Fibroblast of lung (primary cell): ENCODE measurements around the gene CFAP45. TPM values are rescaled to one million over a fixed set of nuclear protein-coding genes. Genes with fewer than 3 reads are reported as not detected.

ENCODE experiments used
- DNase-seq, 2 donors: peaks; one replicate each; pipeline versions ENCODE4 v3.0.0 to v3.0.0-alpha.2; 2010; ENCODE audit warnings: low read depth in 2 of 2
- H2AFZ ChIP-seq: 2 replicates; pipeline ENCODE4 v1.5.1; 2012; ENCODE audit warnings: low read length, control low read depth, inconsistent platforms
- H3K27ac ChIP-seq: 2 replicates; pipeline ENCODE4 v1.5.1; 2011; ENCODE audit warnings: low read length, control low read depth; ENCODE audit not compliant: insufficient read depth
- H3K27me3 ChIP-seq: 2 replicates; pipeline ENCODE4 v1.5.1; 2011; ENCODE audit warnings: mild to moderate bottlenecking, low read length; ENCODE audit not compliant: control insufficient read depth, insufficient read depth
- H3K36me3 ChIP-seq: 2 replicates; pipeline ENCODE4 v1.5.1; 2011; ENCODE audit warnings: low read length; ENCODE audit not compliant: control insufficient read depth, insufficient read depth
- H3K4me1 ChIP-seq: 2 replicates; pipeline ENCODE4 v1.5.1; 2011; ENCODE audit warnings: low read length; ENCODE audit not compliant: control insufficient read depth, insufficient read depth; ENCODE audit errors: extremely low read depth
- H3K4me2 ChIP-seq: 2 replicates; pipeline ENCODE4 v1.5.1; 2011; ENCODE audit warnings: low read length, control low read depth; ENCODE audit not compliant: insufficient read depth; ENCODE audit errors: extremely low read depth
- H3K4me3 ChIP-seq, 4 experiments: fragments of 200-600 bp in 1 of 4; sonication (generic) in 1 of 4; replicated peaks in 1 of 4; 2 replicates each; pipeline ENCODE4 v1.5.1; 2011 to 2016; ENCODE audit warnings: low read length in 4 of 4, low read depth in 3 of 4, mild to moderate bottlenecking in 3 of 4, control low read depth in 2 of 4, inconsistent platforms in 1 of 4, mixed read lengths in 1 of 4; ENCODE audit not compliant: insufficient read depth in 1 of 4; ENCODE audit errors: control extremely low read depth in 1 of 4
- H3K79me2 ChIP-seq: 2 replicates; pipeline ENCODE4 v1.5.1; 2012; ENCODE audit warnings: mild to moderate bottlenecking, low read length, inconsistent platforms; ENCODE audit not compliant: control insufficient read depth, insufficient read depth
- H3K9ac ChIP-seq: 2 replicates; pipeline ENCODE4 v1.5.1; 2011; ENCODE audit warnings: mild to moderate bottlenecking, low read length, control low read depth; ENCODE audit not compliant: insufficient read depth
- H3K9me3 ChIP-seq: 2 replicates; pipeline ENCODE4 v1.5.1; 2012; ENCODE audit warnings: low read depth, low read length; ENCODE audit not compliant: control insufficient read depth, insufficient read depth
- H4K20me1 ChIP-seq: 2 replicates; pipeline ENCODE4 v1.5.1; 2011; ENCODE audit warnings: low read length; ENCODE audit not compliant: control insufficient read depth, insufficient read depth; ENCODE audit errors: extremely low read depth
- EZH2 ChIP-seq: IDR thresholded peaks from 2 replicates; pipeline ENCODE4 v1.5.1; 2012; ENCODE audit warnings: low read length, control low read depth, mild to moderate bottlenecking; ENCODE audit errors: missing control alignments
- polyA plus RNA-seq, 2 donors: library from polyadenylated mRNA; depleted of rRNA in 1 of 2; stranded (reverse) in 1 of 2; unstranded in 1 of 2; fragments of >200 nt; gene quantifications; 2 replicates each; pipeline ENCODE4 v1.2.1, GENCODE V29; 2011 to 2012; ENCODE audit warnings: missing spikeins in 1 of 2
- total RNA-seq: library from RNA; depleted of rRNA; stranded (reverse); fragments of >200 nt; gene quantifications from 2 replicates; pipeline ENCODE4 v1.2.1, GENCODE V29; 2014
- TF ChIP-seq, protein P1 (sequence below), 2 donors: IDR thresholded peaks in 1 of 2; conservative IDR thresholded peaks in 1 of 2; 1 replicate in 1 of 2; 2 replicates in 1 of 2; pipeline ENCODE4 v1.5.1; 2011 to 2012; ENCODE audit warnings: low read length in 2 of 2, control low read depth in 1 of 2, inconsistent platforms in 1 of 2, low read depth in 1 of 2, mild to moderate bottlenecking in 1 of 2

CFAP45 gene
- total and polyA plus RNA-seq, 2 donors (not counting 1 experiment from before 2014, with no cell fraction given), result 1.2 to 1.5 TPM

DNA sequence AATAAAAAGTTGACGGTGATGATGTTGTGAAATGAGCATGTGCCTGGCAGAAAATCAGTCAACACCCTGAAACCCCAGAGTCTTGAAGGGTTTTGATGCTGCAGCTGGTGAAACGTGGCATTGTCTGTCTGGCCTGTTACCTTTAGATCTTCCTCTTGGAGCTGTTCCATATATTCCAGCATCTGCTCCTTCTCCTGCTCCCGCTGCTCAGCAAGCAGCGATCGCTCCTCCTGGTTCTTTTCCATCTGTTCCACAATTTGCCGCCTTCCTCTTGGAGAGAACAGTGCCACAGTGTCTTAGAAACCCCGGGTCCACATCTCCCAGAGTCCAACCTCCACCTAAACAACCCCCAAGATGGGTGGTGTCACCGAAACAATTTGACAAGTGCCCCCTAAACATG lies 15.7 kb downstream of the CFAP45 start:
- no peak overlapping the region for H3K9ac ChIP-seq
- no peak for TF ChIP-seq EZH2
- TF ChIP-seq, protein P1, sequence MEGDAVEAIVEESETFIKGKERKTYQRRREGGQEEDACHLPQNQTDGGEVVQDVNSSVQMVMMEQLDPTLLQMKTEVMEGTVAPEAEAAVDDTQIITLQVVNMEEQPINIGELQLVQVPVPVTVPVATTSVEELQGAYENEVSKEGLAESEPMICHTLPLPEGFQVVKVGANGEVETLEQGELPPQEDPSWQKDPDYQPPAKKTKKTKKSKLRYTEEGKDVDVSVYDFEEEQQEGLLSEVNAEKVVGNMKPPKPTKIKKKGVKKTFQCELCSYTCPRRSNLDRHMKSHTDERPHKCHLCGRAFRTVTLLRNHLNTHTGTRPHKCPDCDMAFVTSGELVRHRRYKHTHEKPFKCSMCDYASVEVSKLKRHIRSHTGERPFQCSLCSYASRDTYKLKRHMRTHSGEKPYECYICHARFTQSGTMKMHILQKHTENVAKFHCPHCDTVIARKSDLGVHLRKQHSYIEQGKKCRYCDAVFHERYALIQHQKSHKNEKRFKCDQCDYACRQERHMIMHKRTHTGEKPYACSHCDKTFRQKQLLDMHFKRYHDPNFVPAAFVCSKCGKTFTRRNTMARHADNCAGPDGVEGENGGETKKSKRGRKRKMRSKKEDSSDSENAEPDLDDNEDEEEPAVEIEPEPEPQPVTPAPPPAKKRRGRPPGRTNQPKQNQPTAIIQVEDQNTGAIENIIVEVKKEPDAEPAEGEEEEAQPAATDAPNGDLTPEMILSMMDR (conservative IDR thresholded peaks at IDR 0.05 in 1 of 2, IDR thresholded peaks at IDR 0.05 in 1 of 2; ENCODE audit: low read depth in 1 of 2, low read length in 2 of 2), result no peak
- DNase-seq, result no peak

DNA sequence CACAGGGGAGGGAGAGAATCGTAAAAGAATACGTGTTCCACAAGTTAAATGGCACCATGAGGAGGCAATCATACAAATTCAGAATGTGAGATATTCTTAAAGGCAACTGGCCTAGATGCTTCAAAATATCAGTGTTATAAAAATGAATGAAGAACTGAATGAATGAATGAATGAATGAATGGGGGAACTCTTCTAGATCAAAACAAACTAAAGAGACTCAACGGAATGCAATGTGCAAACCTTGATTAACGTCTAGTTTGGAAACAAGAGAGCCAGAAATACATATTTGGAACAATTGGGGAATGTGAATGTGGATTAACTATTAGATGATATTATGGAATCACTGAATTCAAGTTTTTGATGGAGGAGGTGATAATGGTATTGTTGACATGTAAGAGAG lies 16.8 kb downstream of the CFAP45 start:
- H3K9me3 ChIP-seq, result no peaks in the 10 kb centered on the region
- H2AFZ ChIP-seq, result no peak overlapping the region

More for the DNA sequence above, 15.7 kb downstream of the CFAP45 start:
- Histone ChIP-seq H3K36me3 (no peaks in the 10 kb centered on the region), H3K4me1 (peaks cover 15% of the 10 kb centered on the region), H3K4me3 (no peak overlapping the region), H3K4me2 (no peak overlapping the region), H3K9me3 (no peaks in the 10 kb centered on the region), H3K79me2 (no peaks in the 10 kb centered on the region), H2AFZ (no peak overlapping the region), H4K20me1 (no peaks in the 10 kb centered on the region), H3K27me3 (no peaks in the 10 kb centered on the region), H3K27ac (no peak overlapping the region)

DNA sequence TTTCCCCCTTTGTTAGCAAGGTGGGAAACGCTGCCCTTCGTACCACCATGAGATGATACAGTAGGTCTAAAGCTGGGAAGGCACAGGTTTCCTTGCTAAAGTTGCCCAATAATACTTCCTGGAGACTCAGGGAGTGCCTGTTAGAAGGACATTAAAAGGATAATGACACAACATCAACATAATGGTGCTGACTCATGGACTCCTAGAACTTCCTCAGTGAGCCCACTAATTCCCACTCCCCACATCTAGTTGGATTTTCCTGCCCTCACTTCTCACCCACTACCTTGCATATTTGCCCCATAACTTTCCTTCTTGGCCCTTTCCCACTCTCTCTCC lies 17.5 kb downstream of the CFAP45 start:
- peak overlapping the region; percentile 32 for H3K4me2 ChIP-seq
- peak; percentile 32 to 40 for DNase-seq
- TF ChIP-seq, protein P1 (conservative IDR thresholded peaks at IDR 0.05 in 1 of 2, IDR thresholded peaks at IDR 0.05 in 1 of 2; ENCODE audit: low read depth in 1 of 2, low read length in 2 of 2), result no peak
- no peak for TF ChIP-seq EZH2
- H3K4me3 ChIP-seq, result no peak overlapping the region
- peaks cover 14% of the 10 kb centered on the region for H3K4me1 ChIP-seq
- no peaks in the 10 kb centered on the region for H3K27me3 ChIP-seq
- H2AFZ ChIP-seq, result no peak overlapping the region
- H3K36me3 ChIP-seq, result no peaks in the 10 kb centered on the region
- no peak overlapping the region for H3K9ac ChIP-seq
- H3K9me3 ChIP-seq, result no peaks in the 10 kb centered on the region
- no peaks in the 10 kb centered on the region for H4K20me1 ChIP-seq
- peak overlapping the region; percentile 36 for H3K27ac ChIP-seq
- H3K79me2 ChIP-seq, result no peaks in the 10 kb centered on the region

More for the DNA sequence above, 16.8 kb downstream of the CFAP45 start:
- no peak for TF ChIP-seq EZH2
- TF ChIP-seq, protein P1 (conservative IDR thresholded peaks at IDR 0.05 in 1 of 2, IDR thresholded peaks at IDR 0.05 in 1 of 2; ENCODE audit: low read depth in 1 of 2, low read length in 2 of 2), result no peak
- no peak overlapping the region for H3K27ac ChIP-seq
- DNase-seq, result no peak
- no peaks in the 10 kb centered on the region for H3K36me3 ChIP-seq
- no peaks in the 10 kb centered on the region for H4K20me1 ChIP-seq
- no peaks in the 10 kb centered on the region for H3K27me3 ChIP-seq
- H3K4me3 ChIP-seq, result no peak overlapping the region
- H3K4me2 ChIP-seq, result no peak overlapping the region
- H3K4me1 ChIP-seq, result peaks cover 14% of the 10 kb centered on the region
- no peak overlapping the region for H3K9ac ChIP-seq
- H3K79me2 ChIP-seq, result no peaks in the 10 kb centered on the region
